Measurements from ENCODE around the gene VGLL4. TPM values are rescaled to one million over a fixed set of nuclear protein-coding genes. Genes with fewer than 3 reads are reported as not detected.

Gene VGLL4
- total RNA-seq, 1 experiment from 2014 or later = 42.1 TPM

DNA sequence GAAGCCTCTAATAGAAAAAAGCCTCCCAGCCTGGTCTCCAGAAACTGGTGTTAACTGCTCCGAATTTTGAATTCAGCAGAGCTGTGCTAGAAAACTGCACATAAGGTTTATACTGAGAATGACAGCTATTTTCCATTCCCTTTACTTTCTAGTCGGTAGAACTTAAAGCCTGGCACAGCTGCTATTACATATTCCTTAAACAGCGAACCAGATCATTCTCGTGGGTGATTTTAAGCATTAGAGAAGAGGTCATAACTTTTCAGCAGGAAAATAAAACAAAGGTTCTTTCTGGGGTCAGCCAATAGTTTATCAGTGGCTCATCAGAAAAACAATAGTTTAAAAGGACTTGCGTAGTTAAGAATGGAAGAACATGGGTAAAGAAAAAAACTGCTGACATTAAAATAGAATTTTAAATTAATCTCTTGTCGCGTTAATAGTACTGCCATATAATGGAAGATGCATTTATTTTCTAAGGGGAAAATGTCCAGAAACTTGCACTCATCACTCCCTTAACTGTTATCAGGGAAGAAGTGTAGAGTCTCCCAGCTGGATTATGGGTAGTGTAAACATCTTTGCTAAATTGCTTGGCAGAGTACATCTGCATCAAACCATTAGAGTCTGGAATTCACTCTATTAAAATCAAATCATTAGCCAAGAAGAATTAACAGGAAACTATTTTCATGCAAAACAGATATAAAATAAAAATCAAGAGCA is 7.9 kb downstream of the VGLL4 start:
- no peak overlapping the region for H2BK12ac ChIP-seq (ENCODE audit: insufficient read length, low read depth, low read length)
- no peaks in the 10 kb centered on the region for H3K27me3 ChIP-seq (ENCODE audit: insufficient read depth, low read length)
- H3T11ph ChIP-seq (ENCODE audit: low read length) = no peak overlapping the region
- no peaks in the 10 kb centered on the region for H4K20me1 ChIP-seq (ENCODE audit: control insufficient read depth, insufficient read depth, insufficient read length)
- H3K4me3 Mint-ChIP-seq = no peak overlapping the region; a peak in 1 of 5 replicates
- H2BK20ac ChIP-seq (ENCODE audit: low read depth, low read length, poor library complexity, severe bottlenecking) = no peak overlapping the region
- no peak overlapping the region for H2AK5ac ChIP-seq (ENCODE audit: insufficient read length, low read length)
- H3K9ac ChIP-seq (ENCODE audit: extremely low read depth, insufficient read length, low read length) = no peak overlapping the region
- H3K4me1 Mint-ChIP-seq = peaks cover 62 to 64% of the 10 kb centered on the region in 2 experiments
- no peaks in the 10 kb centered on the region for H3K27me3 Mint-ChIP-seq (ENCODE audit: low read depth)
- no peak overlapping the region for H3K4ac ChIP-seq (ENCODE audit: low read depth, low read length)
- H3K27ac ChIP-seq (ENCODE audit: insufficient read length, low read depth, low read length) = no peak overlapping the region
- no peak overlapping the region for H4K5ac ChIP-seq (ENCODE audit: insufficient read length, low read depth, low read length)
- H3K18ac ChIP-seq (ENCODE audit: insufficient read length, low read depth, low read length) = no peak overlapping the region
- H3K23ac ChIP-seq (ENCODE audit: insufficient read length, low read depth, low read length) = no peak overlapping the region
- no peaks in the 10 kb centered on the region; a peak in 2 of 7 replicates for H3K36me3 Mint-ChIP-seq (ENCODE audit: insufficient read depth in 1 of 3, low read depth in 3 of 3)
- no peak overlapping the region for H2BK5ac ChIP-seq (ENCODE audit: insufficient read length, low read length)
- no peak overlapping the region for H2AFZ ChIP-seq (ENCODE audit: low read length)
- H4K91ac ChIP-seq (ENCODE audit: insufficient read length, low read depth, low read length) = no peak overlapping the region
- H2BK120ac ChIP-seq (ENCODE audit: low read depth, low read length, poor library complexity, severe bottlenecking) = no peak overlapping the region
- H3K79me2 ChIP-seq (ENCODE audit: insufficient read depth, low read length) = peaks cover 46% of the 10 kb centered on the region; the same call in 1 of the 2 replicates
- H3K79me1 ChIP-seq (ENCODE audit: insufficient read depth, low read depth, low read length, poor library complexity, severe bottlenecking) = peaks cover 6% of the 10 kb centered on the region
- no peak overlapping the region for H4K8ac ChIP-seq (replicated peaks; ENCODE audit: insufficient read length, low read depth, low read length)
- no peak overlapping the region for H3K27ac Mint-ChIP-seq
- H3K4me1 ChIP-seq (ENCODE audit: insufficient read depth, low read length) = peaks cover 22% of the 10 kb centered on the region; the same call in 1 of the 2 replicates
- no peaks in the 10 kb centered on the region for H3K9me3 ChIP-seq (ENCODE audit: control insufficient read depth, low read depth, low read length)
- no CpG with 5 or more reads among the region's 7 CpGs for WGBS (ENCODE audit: extremely low coverage, insufficient read length, low lambda C conversion rate)
- H3K9me3 Mint-ChIP-seq = no peaks in the 10 kb centered on the region; a peak in 1 of 5 replicates
- H3K56ac ChIP-seq (ENCODE audit: insufficient read length, low read depth, low read length) = no peak overlapping the region
- H3K23me2 ChIP-seq (ENCODE audit: insufficient read length, low read depth, low read length, poor library complexity, severe bottlenecking) = no peaks in the 10 kb centered on the region
- H3K14ac ChIP-seq (ENCODE audit: insufficient read depth, low read length) = no peak overlapping the region
- H3K4me2 ChIP-seq (ENCODE audit: insufficient read depth, insufficient read length, low read length) = no peak overlapping the region
- H2BK15ac ChIP-seq (ENCODE audit: low read depth, low read length) = no peak overlapping the region
- TF ChIP-seq, protein P1, sequence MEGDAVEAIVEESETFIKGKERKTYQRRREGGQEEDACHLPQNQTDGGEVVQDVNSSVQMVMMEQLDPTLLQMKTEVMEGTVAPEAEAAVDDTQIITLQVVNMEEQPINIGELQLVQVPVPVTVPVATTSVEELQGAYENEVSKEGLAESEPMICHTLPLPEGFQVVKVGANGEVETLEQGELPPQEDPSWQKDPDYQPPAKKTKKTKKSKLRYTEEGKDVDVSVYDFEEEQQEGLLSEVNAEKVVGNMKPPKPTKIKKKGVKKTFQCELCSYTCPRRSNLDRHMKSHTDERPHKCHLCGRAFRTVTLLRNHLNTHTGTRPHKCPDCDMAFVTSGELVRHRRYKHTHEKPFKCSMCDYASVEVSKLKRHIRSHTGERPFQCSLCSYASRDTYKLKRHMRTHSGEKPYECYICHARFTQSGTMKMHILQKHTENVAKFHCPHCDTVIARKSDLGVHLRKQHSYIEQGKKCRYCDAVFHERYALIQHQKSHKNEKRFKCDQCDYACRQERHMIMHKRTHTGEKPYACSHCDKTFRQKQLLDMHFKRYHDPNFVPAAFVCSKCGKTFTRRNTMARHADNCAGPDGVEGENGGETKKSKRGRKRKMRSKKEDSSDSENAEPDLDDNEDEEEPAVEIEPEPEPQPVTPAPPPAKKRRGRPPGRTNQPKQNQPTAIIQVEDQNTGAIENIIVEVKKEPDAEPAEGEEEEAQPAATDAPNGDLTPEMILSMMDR (conservative IDR thresholded peaks at IDR 0.05) = no peak
- no peak for DNase-seq

All from H9 (cell line).